Parathyroid adenoma (tissue), 2 donors: ENCODE results near the gene SLC12A6.
"Not testable (repeated sequence)": the region's sequence is repeated elsewhere in the genome, so short reads cannot be mapped to it uniquely, and the experiment has no call there.

ENCODE experiments used
- H2AFZ ChIP-seq: fragments of 300-600 bp; sonication (generic); one replicate; pipeline ENCODE4 v1.7.0; 2017; ENCODE audit warnings: antibody characterized with exemption, mild to moderate bottlenecking
- H3K27ac ChIP-seq: fragments of 300-600 bp; sonication (generic); one replicate; pipeline ENCODE4 v1.7.0; 2017
- H3K27me3 ChIP-seq: fragments of 300-600 bp; sonication (generic); one replicate; pipeline ENCODE4 v1.7.0; 2017; ENCODE audit warnings: low read length; ENCODE audit not compliant: control insufficient read depth, insufficient read depth
- H3K36me3 ChIP-seq: fragments of 300-600 bp; sonication (generic); one replicate; pipeline ENCODE4 v1.7.0; 2017; ENCODE audit warnings: low read length; ENCODE audit not compliant: control insufficient read depth, insufficient read depth
- H3K4me1 ChIP-seq: fragments of 300-600 bp; sonication (generic); one replicate; pipeline ENCODE4 v1.7.0; 2017; ENCODE audit warnings: control low read depth
- H3K4me2 ChIP-seq: fragments of 300-600 bp; sonication (generic); one replicate; pipeline ENCODE4 v1.7.0; 2017; ENCODE audit warnings: low read length
- H3K4me3 ChIP-seq: fragments of 300-600 bp; sonication (generic); one replicate; pipeline ENCODE4 v1.7.0; 2017; ENCODE audit warnings: low read depth, low read length
- H3K79me2 ChIP-seq: fragments of 300-600 bp; sonication (generic); one replicate; pipeline ENCODE4 v1.7.0; 2017; ENCODE audit warnings: control low read depth
- H3K9ac ChIP-seq: fragments of 300-600 bp; sonication (generic); one replicate; pipeline ENCODE4 v1.7.0; 2017; ENCODE audit warnings: mild to moderate bottlenecking
- H3K9me3 ChIP-seq: fragments of 300-600 bp; sonication (generic); one replicate; pipeline ENCODE4 v1.7.0; 2017; ENCODE audit warnings: low read length; ENCODE audit not compliant: control insufficient read depth
- TF ChIP-seq, protein P1 (sequence below): fragments of 300-600 bp; sonication (generic); IDR thresholded peaks from one replicate; pipeline ENCODE4 v1.7.0; 2017; ENCODE audit warnings: antibody characterized with exemption, mild to moderate bottlenecking
- donor health status: primary hyperparathyroidism.

The SLC12A6 gene

DNA sequence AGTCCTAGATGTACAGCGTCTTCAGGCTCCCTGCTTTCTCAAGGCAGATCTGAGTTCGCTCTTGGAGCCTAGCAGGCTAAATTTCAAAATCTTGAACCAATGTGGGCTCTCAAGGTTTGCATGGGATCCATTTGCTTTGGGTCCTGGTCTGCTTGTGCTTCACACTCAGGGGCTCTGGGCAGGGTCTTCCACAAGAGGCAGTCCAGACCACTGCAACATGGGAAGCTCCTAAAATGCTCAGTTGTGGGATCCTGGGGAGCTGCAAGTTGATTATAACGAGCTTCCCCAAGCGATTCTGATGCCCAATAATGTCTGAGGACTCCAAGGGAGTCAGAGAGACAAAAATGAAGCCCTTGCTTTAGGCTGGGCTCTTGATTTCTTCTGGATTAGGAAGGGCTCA lies 12.2 kb upstream of the SLC12A6 start:
- H3K27me3 ChIP-seq = no peaks in the 10 kb centered on the region
- TF ChIP-seq, protein P1, sequence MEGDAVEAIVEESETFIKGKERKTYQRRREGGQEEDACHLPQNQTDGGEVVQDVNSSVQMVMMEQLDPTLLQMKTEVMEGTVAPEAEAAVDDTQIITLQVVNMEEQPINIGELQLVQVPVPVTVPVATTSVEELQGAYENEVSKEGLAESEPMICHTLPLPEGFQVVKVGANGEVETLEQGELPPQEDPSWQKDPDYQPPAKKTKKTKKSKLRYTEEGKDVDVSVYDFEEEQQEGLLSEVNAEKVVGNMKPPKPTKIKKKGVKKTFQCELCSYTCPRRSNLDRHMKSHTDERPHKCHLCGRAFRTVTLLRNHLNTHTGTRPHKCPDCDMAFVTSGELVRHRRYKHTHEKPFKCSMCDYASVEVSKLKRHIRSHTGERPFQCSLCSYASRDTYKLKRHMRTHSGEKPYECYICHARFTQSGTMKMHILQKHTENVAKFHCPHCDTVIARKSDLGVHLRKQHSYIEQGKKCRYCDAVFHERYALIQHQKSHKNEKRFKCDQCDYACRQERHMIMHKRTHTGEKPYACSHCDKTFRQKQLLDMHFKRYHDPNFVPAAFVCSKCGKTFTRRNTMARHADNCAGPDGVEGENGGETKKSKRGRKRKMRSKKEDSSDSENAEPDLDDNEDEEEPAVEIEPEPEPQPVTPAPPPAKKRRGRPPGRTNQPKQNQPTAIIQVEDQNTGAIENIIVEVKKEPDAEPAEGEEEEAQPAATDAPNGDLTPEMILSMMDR = no peak
- no peak overlapping the region for H2AFZ ChIP-seq
- H3K4me2 ChIP-seq = no peak overlapping the region
- H3K4me1 ChIP-seq = no peaks in the 10 kb centered on the region
- H3K27ac ChIP-seq = no peak overlapping the region
- no peaks in the 10 kb centered on the region for H3K79me2 ChIP-seq
- no peak overlapping the region for H3K9ac ChIP-seq
- H3K36me3 ChIP-seq = no peaks in the 10 kb centered on the region
- no peak overlapping the region for H3K4me3 ChIP-seq
- no peaks in the 10 kb centered on the region for H3K9me3 ChIP-seq

DNA sequence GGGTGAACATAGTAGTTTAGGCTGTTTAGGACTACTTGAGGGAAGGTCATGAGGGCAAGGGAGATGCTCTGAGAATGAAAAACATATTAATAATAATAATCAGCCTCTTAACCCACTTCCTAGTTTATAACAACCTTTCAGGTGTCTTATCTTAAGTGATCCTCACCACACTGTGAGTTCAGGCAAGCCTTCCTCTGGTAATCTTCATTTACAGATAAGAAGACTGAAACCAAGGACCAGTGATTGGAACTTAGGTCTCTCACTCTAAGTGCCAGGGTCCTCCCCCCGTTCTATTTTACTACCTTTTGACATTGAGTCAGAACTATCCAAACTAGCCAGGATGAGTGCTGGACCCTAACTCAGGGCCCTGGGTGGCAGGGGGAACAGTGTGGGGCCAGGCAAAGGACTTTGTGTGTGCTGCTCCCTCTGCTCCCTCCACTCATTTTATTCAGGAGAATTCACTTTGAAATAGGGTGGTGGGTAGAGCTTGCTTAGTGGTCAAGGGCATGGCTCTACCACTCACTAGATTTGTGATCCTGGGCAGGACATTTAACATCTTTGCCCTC lies 11.2 kb upstream of the SLC12A6 start:
- no peaks in the 10 kb centered on the region for H3K9me3 ChIP-seq
- no peak overlapping the region for H3K9ac ChIP-seq
- H3K4me1 ChIP-seq = no peaks in the 10 kb centered on the region
- no peaks in the 10 kb centered on the region for H3K27me3 ChIP-seq
- H3K36me3 ChIP-seq = no peaks in the 10 kb centered on the region
- no peak overlapping the region for H3K27ac ChIP-seq
- H3K4me2 ChIP-seq = no peak overlapping the region
- H2AFZ ChIP-seq = no peak overlapping the region
- no peak overlapping the region for H3K4me3 ChIP-seq
- H3K79me2 ChIP-seq = no peaks in the 10 kb centered on the region
- TF ChIP-seq, protein P1 = no peak

DNA sequence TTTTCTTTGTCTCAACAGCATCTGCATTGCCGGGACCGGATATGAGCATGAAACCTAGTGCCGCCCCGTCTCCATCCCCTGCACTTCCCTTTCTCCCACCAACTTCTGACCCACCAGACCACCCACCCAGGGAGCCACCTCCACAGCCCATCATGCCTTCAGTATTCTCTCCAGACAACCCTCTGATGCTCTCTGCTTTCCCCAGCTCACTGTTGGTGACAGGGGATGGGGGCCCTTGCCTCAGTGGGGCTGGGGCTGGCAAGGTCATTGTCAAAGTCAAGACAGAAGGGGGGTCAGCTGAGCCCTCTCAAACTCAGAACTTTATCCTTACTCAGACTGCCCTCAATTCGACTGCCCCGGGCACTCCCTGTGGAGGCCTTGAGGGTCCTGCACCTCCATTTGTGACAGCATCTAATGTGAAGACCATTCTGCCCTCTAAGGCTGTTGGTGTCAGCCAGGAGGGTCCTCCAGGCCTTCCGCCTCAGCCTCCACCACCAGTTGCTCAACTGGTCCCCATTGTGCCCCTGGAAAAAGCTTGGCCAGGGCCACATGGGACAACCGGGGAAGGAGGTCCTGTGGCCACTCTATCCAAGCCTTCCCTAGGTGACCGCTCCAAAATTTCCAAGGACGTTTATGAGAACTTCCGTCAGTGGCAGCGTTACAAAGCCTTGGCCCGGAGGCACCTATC lies 10.5 kb upstream of the SLC12A6 start:
- Histone ChIP-seq H3K4me3 (no peak overlapping the region), H3K79me2 (no peaks in the 10 kb centered on the region), H3K27ac (no peak overlapping the region), H3K9ac (no peak overlapping the region), H3K9me3 (no peaks in the 10 kb centered on the region), H3K4me2 (no peak overlapping the region), H2AFZ (no peak overlapping the region), H3K36me3 (no peaks in the 10 kb centered on the region), H3K4me1 (no peaks in the 10 kb centered on the region), H3K27me3 (no peaks in the 10 kb centered on the region)
- TF ChIP-seq, protein P1 = no peak

DNA sequence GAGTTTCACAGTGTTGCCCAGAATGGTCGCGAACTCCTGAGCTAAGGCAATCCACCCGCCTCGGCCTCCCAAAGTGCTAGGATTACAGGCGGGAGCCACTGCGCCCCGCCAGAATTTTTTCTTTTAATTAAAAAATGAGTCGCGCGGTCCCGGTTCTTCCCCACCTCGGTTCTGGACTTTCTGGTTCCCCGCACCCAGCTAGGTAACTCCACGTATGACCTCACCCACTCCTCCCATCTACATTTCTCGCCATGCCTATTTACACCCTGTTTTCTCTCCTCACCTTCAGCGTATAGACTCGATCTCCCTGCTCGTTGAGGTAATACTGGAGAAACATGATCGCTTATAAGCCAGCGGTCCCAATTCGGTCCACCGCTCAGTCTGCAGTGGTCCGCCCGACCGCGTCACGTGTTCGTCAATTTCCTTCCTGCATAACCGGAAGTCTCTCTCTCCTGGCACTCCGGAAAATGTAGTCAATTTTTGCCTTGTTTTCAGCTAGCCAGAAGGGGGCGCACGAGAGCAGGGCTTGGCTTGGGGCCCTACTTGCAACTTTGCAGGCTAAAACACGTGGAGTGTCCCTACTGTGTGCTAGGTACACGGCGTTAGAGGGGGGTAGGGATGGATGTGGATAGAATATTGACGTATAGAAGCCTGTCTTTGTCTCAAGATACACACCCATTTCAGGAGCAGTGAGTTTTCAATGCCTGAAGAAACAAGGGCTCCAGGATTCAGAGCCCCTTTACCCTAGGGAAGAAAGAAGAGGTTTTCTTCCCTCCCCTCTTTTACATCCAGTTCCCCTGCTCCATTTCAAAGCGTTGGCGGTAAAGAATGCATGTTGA lies 5.4 kb upstream of the SLC12A6 start, which contains the start of the genes NOP10 and NUTM1:
Gene NOP10 (minus strand): TSS at position 400 of the 839 bp plus-strand sequence. CDS start 63 bp downstream, at position 337.
Gene NUTM1 (plus strand): TSS at position 579 of the 839 bp plus-strand sequence. CDS start 382 bp downstream, outside the sequence.
- peak within 1 kb of the TSS; percentile 80 for H2AFZ ChIP-seq
- peak within 1 kb of the TSS; percentile 69 for H3K4me3 ChIP-seq
- no peaks in the 10 kb centered on the region for H3K79me2 ChIP-seq
- H3K36me3 ChIP-seq = no peaks in the 10 kb centered on the region
- no peaks in the 10 kb centered on the region for H3K4me1 ChIP-seq
- no peaks in the 10 kb centered on the region for H3K27me3 ChIP-seq
- H3K9ac ChIP-seq = no peak within 1 kb of the TSS
- H3K27ac ChIP-seq = peak within 1 kb of the TSS; percentile 25
- peak within 1 kb of the TSS; percentile 51 for H3K4me2 ChIP-seq
- TF ChIP-seq, protein P1 = peak; percentile 75
- no peaks in the 10 kb centered on the region for H3K9me3 ChIP-seq

DNA sequence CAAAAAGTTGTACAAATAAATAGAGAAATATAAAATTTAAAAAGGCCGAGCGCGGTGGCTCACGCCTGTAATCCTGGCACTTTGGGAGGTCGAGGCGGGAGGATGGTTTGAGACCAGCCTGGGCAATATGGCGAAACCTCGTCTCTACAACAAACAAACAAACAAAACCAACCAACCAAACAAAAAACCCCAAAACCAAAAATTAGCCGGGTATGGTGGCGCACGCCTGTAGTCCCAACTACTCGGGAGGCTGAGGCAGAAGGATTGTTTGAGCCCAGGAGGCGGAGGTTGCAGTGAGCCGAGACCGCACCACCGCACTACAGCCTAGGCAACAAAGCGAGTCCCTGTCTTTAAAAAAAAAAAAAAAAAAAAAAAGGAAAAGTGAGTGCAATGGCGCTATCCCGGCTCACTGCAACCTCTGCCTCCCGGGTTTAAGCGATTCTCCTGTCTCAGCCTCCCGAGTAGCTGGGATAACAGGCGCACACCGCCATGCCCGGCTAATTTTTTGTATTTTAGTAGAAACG lies 4.7 kb upstream of the SLC12A6 start:
- H3K79me2 ChIP-seq, H3K9ac ChIP-seq, H3K9me3 ChIP-seq, H3K36me3 ChIP-seq, H3K4me1 ChIP-seq, H3K27me3 ChIP-seq, H3K27ac ChIP-seq: not testable (repeated sequence)
- Histone ChIP-seq H2AFZ (peak overlapping the region; percentile 80), H3K4me3 (peak overlapping the region; percentile 69), H3K4me2 (peak overlapping the region; percentile 51)
